ENCODE data around the gene EED. TPM values are rescaled to one million over a fixed set of nuclear protein-coding genes. Genes with fewer than 3 reads are reported as not detected.
"Not testable (repeated sequence)": the region's sequence is repeated elsewhere in the genome, so short reads cannot be mapped to it uniquely, and the experiment has no call there.

EED gene
- total RNA-seq, 1 donor from 2014 or later = 29.6 TPM

GRCh38 chr11:86219311-86220193 lies 25.0 kb upstream of the EED start:
- no peak for DNase-seq (ENCODE audit: low read depth)

GRCh38 chr11:86220653-86221052 lies 23.9 kb upstream of the EED start:
- no peak for DNase-seq (ENCODE audit: low read depth)

- DNase-seq (ENCODE audit: low read depth) = no peak
Observed at GRCh38 chr11:86222081-86222480, 22.5 kb upstream of the EED start.

GRCh38 chr11:86224575-86224974 lies 20.0 kb upstream of the EED start:
- DNase-seq (ENCODE audit: low read depth) = not testable (repeated sequence)

GRCh38 chr11:86225344-86225743 lies 19.2 kb upstream of the EED start:
- not testable (repeated sequence) for DNase-seq (ENCODE audit: low read depth)

GRCh38 chr11:86228269-86229038 lies 16.1 kb upstream of the EED start:
- DNase-seq (ENCODE audit: low read depth) = no peak

GRCh38 chr11:86229039-86229330 lies 15.6 kb upstream of the EED start:
- DNase-seq (ENCODE audit: low read depth) = not testable (repeated sequence)

GRCh38 chr11:86230179-86230804 lies 14.3 kb upstream of the EED start:
- peak; percentile 30 for DNase-seq (ENCODE audit: low read depth)

GRCh38 chr11:86230921-86231434 lies 13.6 kb upstream of the EED start:
- DNase-seq (ENCODE audit: low read depth) = no peak

- DNase-seq (ENCODE audit: low read depth) = no peak
Observed at GRCh38 chr11:86232556-86232955, 12.0 kb upstream of the EED start.

GRCh38 chr11:86234831-86235461 lies 9.6 kb upstream of the EED start:
- no peak for DNase-seq (ENCODE audit: low read depth)

GRCh38 chr11:86237267-86237804 lies 7.2 kb upstream of the EED start:
- no peak for DNase-seq (ENCODE audit: low read depth)

- DNase-seq (ENCODE audit: low read depth) = no peak
Observed at GRCh38 chr11:86240164-86240563, 4.4 kb upstream of the EED start.

GRCh38 chr11:86241956-86242535 lies 2.5 kb upstream of the EED start:
- no peak for DNase-seq (ENCODE audit: low read depth)

- no peak for DNase-seq (ENCODE audit: low read depth)
Observed at GRCh38 chr11:86243396-86243795, 1.2 kb upstream of the EED start.

- peak; percentile 82 for DNase-seq (ENCODE audit: low read depth)
Observed at GRCh38 chr11:86244063-86244521, 461 bp upstream of the EED start.

GRCh38 chr11:86245369-86246292 lies 1.1 kb downstream of the EED start:
- no peak for DNase-seq (ENCODE audit: low read depth)

- DNase-seq (ENCODE audit: low read depth) = no peak
Observed at GRCh38 chr11:86246293-86246675, 1.7 kb downstream of the EED start.

- peak; percentile 19 for DNase-seq (ENCODE audit: low read depth)
Observed at GRCh38 chr11:86247608-86248007, 3.1 kb downstream of the EED start.

- DNase-seq (ENCODE audit: low read depth) = no peak
Observed at GRCh38 chr11:86248609-86249008, 4.1 kb downstream of the EED start.
